ENCODE measurements around the gene CPT2. TPM values are rescaled to one million over a fixed set of nuclear protein-coding genes. Genes with fewer than 3 reads are reported as not detected.

CPT2 gene
- total and polyA plus RNA-seq, 2 donors (not counting 1 experiment from before 2014, with no cell fraction given), result 17.2 to 18.3 TPM

- DNase-seq (ENCODE audit: low read depth in 2 of 2), result peak in 1 of 2 donors; percentile 70
- Histone ChIP-seq H3K79me2 (ENCODE audit: control insufficient read depth, insufficient read depth, low read length) (no peaks in the 10 kb centered on the region), H3K36me3 (ENCODE audit: control insufficient read depth, insufficient read depth, low read length) (no peaks in the 10 kb centered on the region), H3K4me3 (replicated peaks in 1 of 4; ENCODE audit: control extremely low read depth in 1 of 4, insufficient read depth in 1 of 4, low read depth in 3 of 4, low read length in 4 of 4) (no peak overlapping the region), H3K9me3 (ENCODE audit: control insufficient read depth, insufficient read depth, low read depth, low read length) (no peaks in the 10 kb centered on the region), H4K20me1 (ENCODE audit: control insufficient read depth, extremely low read depth, insufficient read depth, low read length) (no peaks in the 10 kb centered on the region), H3K9ac (ENCODE audit: insufficient read depth, low read length) (no peak overlapping the region), H2AFZ (ENCODE audit: low read length) (peak overlapping the region; percentile 68), H3K4me1 (ENCODE audit: control insufficient read depth, extremely low read depth, insufficient read depth, low read length) (peaks cover 15% of the 10 kb centered on the region), H3K27ac (ENCODE audit: insufficient read depth, low read length) (no peak overlapping the region), H3K27me3 (ENCODE audit: control insufficient read depth, insufficient read depth, low read length) (no peaks in the 10 kb centered on the region), H3K4me2 (ENCODE audit: extremely low read depth, insufficient read depth, low read length) (no peak overlapping the region)
- TF ChIP-seq CTCF (conservative IDR thresholded peaks at IDR 0.05 in 1 of 2, IDR thresholded peaks at IDR 0.05 in 1 of 2; ENCODE audit: low read depth in 1 of 2, low read length in 2 of 2) (peak; percentile 32 to 41), EZH2 (IDR thresholded peaks at IDR 0.05; ENCODE audit: low read length, missing control alignments) (no peak)
Observed at GRCh38 chr1:53172426-53173128, 24.0 kb upstream of the CPT2 start.

- TF ChIP-seq EZH2 (IDR thresholded peaks at IDR 0.05; ENCODE audit: low read length, missing control alignments) (no peak), CTCF (conservative IDR thresholded peaks at IDR 0.05 in 1 of 2, IDR thresholded peaks at IDR 0.05 in 1 of 2; ENCODE audit: low read depth in 1 of 2, low read length in 2 of 2) (no peak)
- Histone ChIP-seq H3K4me2 (ENCODE audit: extremely low read depth, insufficient read depth, low read length) (no peak overlapping the region), H3K9ac (ENCODE audit: insufficient read depth, low read length) (no peak overlapping the region), H3K4me3 (replicated peaks in 1 of 4; ENCODE audit: control extremely low read depth in 1 of 4, insufficient read depth in 1 of 4, low read depth in 3 of 4, low read length in 4 of 4) (no peak overlapping the region), H3K9me3 (ENCODE audit: control insufficient read depth, insufficient read depth, low read depth, low read length) (no peaks in the 10 kb centered on the region), H3K4me1 (ENCODE audit: control insufficient read depth, extremely low read depth, insufficient read depth, low read length) (peaks cover 23% of the 10 kb centered on the region), H3K36me3 (ENCODE audit: control insufficient read depth, insufficient read depth, low read length) (no peaks in the 10 kb centered on the region), H4K20me1 (ENCODE audit: control insufficient read depth, extremely low read depth, insufficient read depth, low read length) (no peaks in the 10 kb centered on the region), H3K27me3 (ENCODE audit: control insufficient read depth, insufficient read depth, low read length) (no peaks in the 10 kb centered on the region), H3K27ac (ENCODE audit: insufficient read depth, low read length) (no peak overlapping the region), H2AFZ (ENCODE audit: low read length) (no peak overlapping the region), H3K79me2 (ENCODE audit: control insufficient read depth, insufficient read depth, low read length) (no peaks in the 10 kb centered on the region)
- DNase-seq (ENCODE audit: low read depth in 2 of 2), result peak; percentile 36 to 80
Observed at GRCh38 chr1:53174971-53175913, 21.4 kb upstream of the CPT2 start.
